Measurements from ENCODE around the gene AICDA. TPM values are rescaled to one million over a fixed set of nuclear protein-coding genes. Genes with fewer than 3 reads are reported as not detected.

Gene AICDA
- total RNA-seq, 4 donors from 2014 or later, result not detected

GRCh38 chr12:8603856-8604255, 8.8 kb downstream of the AICDA start:
- Histone ChIP-seq H3K27ac (no peak overlapping the region), H3K4me3 (no peak overlapping the region), H3K4me1 (no peaks in the 10 kb centered on the region), H3K9me3 (no peaks in the 10 kb centered on the region), H3K27me3 (no peaks in the 10 kb centered on the region), H3K36me3 (no peaks in the 10 kb centered on the region)
- no peak for ATAC-seq
- TF ChIP-seq POLR2A (IDR thresholded peaks at IDR 0.05) (no peak), CTCF (IDR thresholded peaks at IDR 0.05) (no peak), POLR2AphosphoS5 (IDR thresholded peaks at IDR 0.05) (no peak)
- WGBS, 2 donors (ENCODE audit: low coverage in 1 of 2), result 15 to 29% methylated on average over 3 of the region's 3 CpGs

GRCh38 chr12:8603286-8603685, 9.4 kb downstream of the AICDA start:
- ATAC-seq, result no peak
- H3K27me3 ChIP-seq, result no peaks in the 10 kb centered on the region
- H3K4me1 ChIP-seq, result no peaks in the 10 kb centered on the region
- no peaks in the 10 kb centered on the region for H3K9me3 ChIP-seq
- 48 to 52% methylated on average over 2 of the region's 2 CpGs for WGBS, 2 donors (ENCODE audit: low coverage in 1 of 2)
- no peaks in the 10 kb centered on the region for H3K36me3 ChIP-seq
- no peak overlapping the region for H3K27ac ChIP-seq
- TF ChIP-seq POLR2AphosphoS5 (IDR thresholded peaks at IDR 0.05) (no peak), EP300 (IDR thresholded peaks at IDR 0.05) (no peak), POLR2A (IDR thresholded peaks at IDR 0.05) (no peak), CTCF (IDR thresholded peaks at IDR 0.05) (no peak)
- no peak overlapping the region for H3K4me3 ChIP-seq

GRCh38 chr12:8596561-8596960, 16.1 kb downstream of the AICDA start:
- no peaks in the 10 kb centered on the region for H3K36me3 ChIP-seq
- no peak for ATAC-seq
- no peak overlapping the region for H3K27ac ChIP-seq
- no peak for TF ChIP-seq CTCF (IDR thresholded peaks at IDR 0.05)
- no peak for TF ChIP-seq EP300 (IDR thresholded peaks at IDR 0.05)
- TF ChIP-seq POLR2AphosphoS5 (IDR thresholded peaks at IDR 0.05), result no peak
- no peak for TF ChIP-seq POLR2A (IDR thresholded peaks at IDR 0.05)
- no peaks in the 10 kb centered on the region for H3K9me3 ChIP-seq
- no peaks in the 10 kb centered on the region for H3K4me1 ChIP-seq
- WGBS, 2 donors (ENCODE audit: low coverage in 1 of 2), result 55 to 64% methylated on average over 2 to 3 of the region's 3 CpGs
- no peak overlapping the region for H3K4me3 ChIP-seq
- no peaks in the 10 kb centered on the region for H3K27me3 ChIP-seq

- Histone ChIP-seq H3K27ac (no peak overlapping the region), H3K4me1 (no peaks in the 10 kb centered on the region), H3K36me3 (no peaks in the 10 kb centered on the region), H3K4me3 (no peak overlapping the region), H3K9me3 (no peaks in the 10 kb centered on the region), H3K27me3 (no peaks in the 10 kb centered on the region)
- TF ChIP-seq POLR2AphosphoS5 (IDR thresholded peaks at IDR 0.05) (no peak), CTCF (IDR thresholded peaks at IDR 0.05) (no peak), EP300 (IDR thresholded peaks at IDR 0.05) (no peak), POLR2A (IDR thresholded peaks at IDR 0.05) (no peak)
- 73 to 100% methylated on average over 1 to 8 of the region's 8 CpGs for WGBS, 2 donors (ENCODE audit: low coverage in 1 of 2)
- ATAC-seq, result no peak
Measured at GRCh38 chr12:8594072-8594471, 18.6 kb downstream of the AICDA start.

- no peaks in the 10 kb centered on the region for H3K36me3 ChIP-seq
- no peaks in the 10 kb centered on the region for H3K4me1 ChIP-seq
- no peak overlapping the region for H3K4me3 ChIP-seq
- no peaks in the 10 kb centered on the region for H3K27me3 ChIP-seq
- TF ChIP-seq POLR2A (IDR thresholded peaks at IDR 0.05), result no peak
- no peak for TF ChIP-seq POLR2AphosphoS5 (IDR thresholded peaks at IDR 0.05)
- no peak for TF ChIP-seq CTCF (IDR thresholded peaks at IDR 0.05)
- TF ChIP-seq EP300 (IDR thresholded peaks at IDR 0.05), result no peak
- no peak for ATAC-seq
- 50 to 92% methylated on average over 2 of the region's 2 CpGs for WGBS, 2 donors (ENCODE audit: low coverage in 1 of 2)
- H3K9me3 ChIP-seq, result no peaks in the 10 kb centered on the region
- no peak overlapping the region for H3K27ac ChIP-seq
Measured at GRCh38 chr12:8593246-8593645, 19.4 kb downstream of the AICDA start.

All from gastroesophageal sphincter (tissue), 4 donors.